Suppressor macrophage (primary cell): ENCODE measurements around the gene TOR1AIP2.

Experiments
- DNase-seq, 4 experiments: peaks; one replicate each; pipeline ENCODE4 v3.0.0-alpha.2; 2020 to 2022

TOR1AIP2 gene

DNA sequence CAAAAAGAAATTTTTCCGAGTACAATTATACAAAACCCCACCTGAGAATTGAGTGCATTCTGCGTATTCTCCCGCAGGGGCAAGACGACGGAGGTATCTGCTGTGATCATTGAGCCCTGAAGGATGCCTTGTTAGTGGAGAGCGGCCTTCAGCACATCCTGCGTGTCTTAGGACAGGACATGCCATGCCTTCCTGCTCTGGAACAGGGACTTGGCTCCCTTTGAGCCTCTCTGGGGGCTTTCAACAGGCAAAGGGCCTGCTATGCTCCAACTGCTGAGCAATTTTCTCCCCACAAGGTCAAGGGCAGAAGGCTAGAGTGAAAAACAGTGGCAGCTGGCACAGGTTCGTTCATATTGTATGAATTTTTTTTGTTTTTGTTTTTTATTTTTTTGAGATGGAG lies 52.4 kb downstream of the TOR1AIP2 start:
- DNase-seq, result no peak

DNA sequence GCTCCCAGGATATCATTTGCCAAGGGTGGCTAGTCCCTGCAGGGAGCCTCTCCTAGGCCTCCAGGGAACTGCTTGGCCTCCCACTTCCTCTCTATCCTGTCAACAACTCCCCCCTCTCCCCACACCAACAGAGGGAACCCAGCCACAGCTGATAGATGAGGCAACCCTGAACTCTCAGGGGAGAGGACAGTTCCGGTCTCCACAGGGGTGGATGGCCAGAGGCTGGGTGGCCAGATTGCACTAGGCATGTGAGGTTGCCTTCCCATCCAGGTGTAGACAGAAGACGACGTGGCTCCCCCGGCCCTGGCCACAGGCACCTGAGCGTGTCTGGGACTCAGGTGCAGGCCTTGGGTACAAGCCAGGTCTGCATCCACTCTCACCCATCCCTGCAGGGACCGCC lies 53.3 kb downstream of the TOR1AIP2 start:
- peak; percentile 11 to 57 (median 47) for DNase-seq

DNA sequence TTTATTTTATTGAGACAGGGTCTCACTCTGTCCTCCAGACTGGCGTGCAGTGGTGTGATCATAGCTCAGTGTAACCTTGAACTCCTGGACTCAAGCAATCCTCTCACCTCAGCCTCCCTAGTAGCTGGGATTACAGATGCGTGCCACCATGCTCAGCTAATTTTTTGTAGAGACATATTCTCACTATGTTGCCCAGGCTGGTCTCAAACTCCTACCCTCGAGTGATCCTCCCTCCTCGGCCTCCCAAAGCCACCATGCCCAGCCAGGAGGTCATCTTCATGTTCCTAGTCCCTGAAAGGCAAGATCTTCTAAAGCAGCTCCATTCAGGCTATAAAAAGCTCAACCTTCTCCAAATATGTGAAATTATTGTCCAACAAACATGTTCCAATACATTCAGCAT lies 53.9 kb downstream of the TOR1AIP2 start:
- no peak for DNase-seq

DNA sequence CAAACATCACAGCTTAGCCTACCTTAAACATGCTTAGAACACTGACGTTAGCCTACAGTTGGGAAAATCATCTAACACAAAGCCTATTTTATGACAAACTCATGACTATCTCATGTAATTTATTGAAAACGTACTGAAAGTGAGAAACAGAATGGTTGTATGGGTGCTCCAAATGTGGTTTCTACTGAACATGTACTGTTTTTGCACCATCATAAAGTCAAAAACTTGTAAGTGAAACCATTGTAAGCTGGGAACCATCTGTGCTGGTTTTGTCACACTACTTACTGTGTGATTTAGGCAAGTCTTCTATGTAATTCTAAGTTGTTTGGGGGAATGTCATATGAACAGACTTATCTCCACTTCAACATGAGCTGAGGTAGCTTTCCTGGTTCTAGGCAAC lies 55.5 kb downstream of the TOR1AIP2 start:
- DNase-seq, result no peak

DNA sequence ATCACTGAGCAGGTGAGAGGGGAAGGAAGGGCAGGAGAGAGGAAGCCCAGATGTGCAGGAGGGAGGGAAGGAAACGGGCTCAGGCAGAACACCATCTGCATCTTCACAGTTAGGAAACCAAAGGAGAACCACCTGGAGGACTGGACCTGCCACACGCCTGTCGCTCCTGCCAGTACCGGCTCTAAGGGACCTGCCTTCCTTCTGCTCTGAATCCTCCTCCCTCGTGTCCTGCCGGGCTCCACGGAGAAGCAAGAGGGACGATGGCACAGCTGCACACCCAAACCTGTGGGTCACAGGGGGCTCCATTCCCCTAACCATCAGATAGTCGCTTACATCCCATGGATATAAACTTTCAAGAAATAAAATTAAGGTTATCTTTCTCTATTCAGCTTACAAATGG lies 56.1 kb downstream of the TOR1AIP2 start:
- DNase-seq, result no peak

DNA sequence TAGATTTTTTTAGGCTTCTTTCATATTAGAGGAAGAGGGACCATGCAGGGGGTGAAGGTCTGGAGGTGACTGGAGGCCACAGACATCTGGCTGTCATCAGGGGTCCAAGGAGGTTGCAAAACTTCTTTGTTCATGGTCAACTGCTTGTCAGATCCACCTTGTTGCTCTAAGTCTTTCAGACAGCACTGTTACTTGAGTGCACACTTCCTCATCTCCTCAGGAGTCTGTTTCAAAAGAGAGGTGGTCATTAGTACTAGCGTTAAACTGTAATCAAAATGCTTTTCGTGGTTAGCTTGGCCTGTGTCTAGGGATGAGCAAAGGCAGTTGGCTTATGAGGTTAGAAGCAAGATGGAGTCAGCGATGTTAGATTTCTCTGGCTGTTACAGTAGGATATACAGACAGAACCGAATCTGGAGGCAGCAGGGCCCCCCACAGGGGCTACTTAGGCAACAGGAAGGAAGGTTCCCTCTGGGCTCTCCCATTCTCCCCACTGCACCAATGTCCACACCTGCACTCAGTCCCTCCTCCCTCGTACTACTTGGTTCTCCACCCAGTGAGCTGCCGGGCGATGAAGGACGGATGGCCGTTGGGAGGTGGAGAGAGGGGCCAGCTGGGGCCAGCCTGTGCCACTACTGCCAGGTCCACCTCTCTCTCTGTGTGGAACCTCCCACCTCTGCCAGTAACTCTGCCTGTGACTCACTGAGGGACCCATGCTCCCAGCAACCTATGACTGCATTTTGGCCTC lies 57.2 kb downstream of the TOR1AIP2 start:
- no peak for DNase-seq

DNA sequence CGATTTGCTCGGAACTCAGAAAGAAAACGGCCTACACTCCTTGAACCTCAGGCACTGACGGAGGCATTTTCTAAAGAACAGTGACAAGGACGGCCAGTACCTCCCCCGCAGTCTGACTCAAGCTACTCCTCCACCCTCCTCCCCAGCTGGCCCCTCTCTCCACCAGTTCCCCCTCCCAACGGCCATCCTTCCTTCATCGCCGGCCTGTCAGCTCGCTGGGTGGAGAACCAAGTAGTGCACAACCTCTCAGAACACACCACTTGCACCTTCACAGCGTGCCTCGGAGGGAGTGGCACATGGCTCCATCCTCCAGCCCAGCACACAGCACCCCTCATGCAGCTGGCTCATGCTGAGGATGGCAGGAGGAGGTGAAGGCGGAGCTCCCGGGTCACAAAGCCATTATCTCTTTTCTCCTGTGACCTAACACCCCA lies 58.8 kb downstream of the TOR1AIP2 start:
- no peak for DNase-seq

DNA sequence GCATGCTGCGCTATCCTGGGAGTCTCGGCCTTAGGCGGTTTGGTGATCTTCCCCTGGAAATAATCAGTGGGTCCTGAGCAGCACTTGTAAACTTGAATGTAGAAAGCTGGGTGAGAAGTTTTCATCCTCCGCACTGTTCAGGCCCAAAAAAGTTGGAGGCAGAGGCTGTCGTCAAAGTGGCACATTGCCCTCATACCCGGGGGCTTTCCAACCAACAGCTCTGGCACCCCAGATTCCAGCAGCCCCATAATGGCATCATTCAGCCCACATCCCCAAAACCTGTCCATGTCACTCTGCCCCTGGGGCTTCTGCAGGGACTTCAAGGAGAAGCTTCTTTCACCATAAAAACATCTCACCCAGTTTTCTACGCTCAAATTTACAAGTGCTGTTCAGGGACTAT lies 59.3 kb downstream of the TOR1AIP2 start:
- DNase-seq, result no peak

DNA sequence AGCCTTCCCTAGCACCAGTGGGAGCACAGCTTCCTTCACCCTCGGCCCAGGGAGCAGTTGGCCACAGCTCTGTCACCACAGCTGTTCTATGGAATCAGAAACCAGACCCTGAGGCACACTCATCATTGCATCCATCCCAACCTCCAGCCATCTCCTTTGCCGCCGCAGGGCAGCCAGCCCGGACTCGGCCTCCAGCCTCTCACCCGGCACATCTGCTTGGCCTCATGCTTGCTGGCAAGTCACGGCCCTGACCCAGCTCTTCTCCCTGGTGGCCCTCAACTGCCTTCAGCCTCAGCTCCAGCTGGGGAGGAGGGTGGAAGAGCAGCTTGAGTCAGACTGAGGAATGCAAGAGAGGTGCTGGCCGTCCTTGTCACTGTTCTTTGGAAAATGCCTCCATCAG lies 59.8 kb downstream of the TOR1AIP2 start:
- no peak for DNase-seq

DNA sequence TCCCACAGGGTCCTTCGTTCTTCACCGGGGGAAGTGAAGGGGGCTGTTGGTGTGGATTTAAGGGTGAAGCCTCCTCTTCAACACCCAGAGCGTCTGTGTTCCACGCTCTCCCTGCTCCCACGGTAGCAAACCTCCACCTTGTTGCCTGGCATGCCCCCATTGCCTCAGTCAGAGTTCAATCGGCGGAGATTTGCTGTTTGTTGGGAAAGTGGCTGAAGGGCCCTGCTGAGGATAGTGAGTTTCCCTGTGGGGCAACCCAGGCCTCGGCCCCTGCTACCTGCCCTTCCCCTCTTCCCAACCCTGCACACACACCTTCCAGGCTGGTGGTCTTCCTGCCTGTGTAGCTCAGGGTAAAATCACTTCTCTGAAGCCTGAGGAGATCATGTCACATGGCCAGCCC lies 60.5 kb downstream of the TOR1AIP2 start:
- no peak for DNase-seq

DNA sequence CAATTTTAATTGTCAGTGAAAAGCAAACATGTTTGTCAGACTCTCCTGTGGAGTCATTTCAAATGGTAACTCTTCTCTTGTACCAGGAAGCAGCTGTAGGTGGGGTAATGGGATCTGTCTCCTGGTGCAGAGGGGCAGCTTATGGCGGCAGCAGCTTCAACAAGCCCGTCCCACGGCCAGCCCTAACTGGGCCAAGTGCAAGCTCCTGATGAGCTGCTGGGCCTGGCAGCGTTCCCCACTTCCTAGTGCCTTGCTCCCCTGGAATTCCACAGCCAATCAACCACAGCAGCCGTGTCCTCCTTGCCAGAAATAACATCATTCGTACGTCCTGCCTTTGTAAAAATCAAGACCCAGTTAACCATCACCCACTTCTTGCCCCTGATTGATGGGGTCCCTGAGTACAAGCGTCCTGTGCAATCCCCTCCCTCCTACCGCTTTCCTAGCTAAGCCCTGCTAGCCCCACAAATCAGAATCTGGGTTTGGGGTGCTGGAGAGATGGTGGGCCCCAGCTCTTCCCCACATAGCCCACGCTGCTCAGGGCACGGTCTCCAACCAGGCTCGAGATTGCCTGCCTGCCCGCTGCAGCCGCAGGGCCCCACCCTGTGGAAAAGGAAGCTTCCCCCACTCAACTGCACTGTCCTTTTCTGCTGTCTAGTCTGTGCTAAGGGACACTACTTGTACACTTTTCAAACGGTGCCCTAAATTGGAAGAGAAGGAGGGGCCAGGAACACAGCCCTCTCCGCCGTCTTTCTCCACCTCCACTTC lies 61.2 kb downstream of the TOR1AIP2 start:
- DNase-seq, result no peak

DNA sequence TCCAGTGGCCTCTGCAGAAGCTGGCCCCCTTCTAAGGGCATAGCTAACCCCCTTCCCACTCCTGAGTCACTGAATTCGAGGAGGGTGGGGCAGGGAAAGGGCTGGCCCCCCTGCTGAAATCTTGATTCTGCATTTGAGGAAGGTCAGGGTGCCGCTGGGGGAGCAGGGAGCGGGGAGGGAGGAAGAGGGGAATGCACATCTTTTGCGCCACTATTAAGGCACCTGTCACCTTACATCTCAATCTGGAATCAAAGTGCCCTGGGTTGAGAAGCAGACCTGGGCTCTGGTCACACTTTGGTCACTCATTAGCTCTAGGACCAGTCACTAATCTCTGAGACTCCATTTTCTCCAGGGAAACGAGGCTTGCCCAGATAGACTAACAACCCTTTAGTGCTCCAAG lies 62.0 kb downstream of the TOR1AIP2 start:
- DNase-seq, result no peak

DNA sequence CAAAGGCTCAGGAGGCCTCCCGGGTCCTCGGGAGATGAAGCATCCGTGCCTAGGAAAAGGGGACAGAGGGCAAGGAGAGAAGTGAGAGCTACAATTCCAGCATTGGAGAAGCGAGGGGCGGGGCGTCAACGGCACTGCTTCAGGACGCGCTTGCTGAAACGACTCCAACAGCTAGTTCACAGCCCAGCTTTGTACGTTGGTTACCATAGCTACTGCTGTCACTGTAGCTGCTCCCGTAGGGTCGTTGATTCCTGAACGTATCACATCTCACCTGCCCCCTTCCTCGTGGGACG lies 63.1 kb downstream of the TOR1AIP2 start:
- DNase-seq, result no peak

DNA sequence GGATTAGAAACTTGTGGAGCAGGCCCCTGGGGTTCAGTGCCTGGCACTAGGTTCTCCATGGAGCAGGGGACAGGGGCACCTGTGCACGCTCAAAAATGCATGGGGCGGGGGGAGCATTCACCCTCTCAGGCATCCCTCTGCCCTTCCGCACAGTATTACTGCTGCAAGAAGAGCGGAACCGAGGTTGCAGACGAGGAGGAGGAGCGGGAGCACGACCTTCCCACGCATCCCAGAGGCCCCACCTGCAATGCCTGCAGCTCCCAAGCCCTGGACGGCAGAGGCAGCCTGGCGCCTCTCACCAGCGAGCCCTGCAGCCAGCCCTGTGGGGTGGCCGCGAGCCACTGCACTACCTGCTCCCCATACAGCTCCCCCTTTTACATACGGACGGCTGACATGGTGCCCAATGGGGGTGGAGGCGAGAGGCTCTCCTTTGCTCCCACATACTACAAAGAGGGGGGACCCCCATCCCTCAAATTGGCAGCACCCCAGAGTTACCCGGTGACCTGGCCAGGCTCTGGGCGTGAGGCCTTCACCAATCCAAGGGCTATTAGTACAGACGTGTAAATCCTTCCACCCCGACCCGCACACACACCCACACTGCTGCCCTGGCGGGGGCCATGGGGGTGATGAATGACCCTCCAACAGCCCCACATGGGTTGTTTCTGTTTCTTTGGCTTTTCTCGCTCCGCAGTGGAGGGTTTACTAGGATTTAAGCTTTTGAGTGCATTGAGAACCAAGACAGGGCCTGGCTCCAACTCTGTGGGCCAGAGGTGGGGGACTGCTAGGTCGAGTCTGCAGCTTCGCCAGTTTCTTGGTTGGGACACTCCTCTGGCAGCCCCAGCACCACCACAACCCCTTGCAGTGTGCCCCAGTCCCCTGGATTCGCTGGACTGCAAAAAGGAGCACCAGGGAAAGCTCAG lies 63.7 kb downstream of the TOR1AIP2 start:
- no peak for DNase-seq

DNA sequence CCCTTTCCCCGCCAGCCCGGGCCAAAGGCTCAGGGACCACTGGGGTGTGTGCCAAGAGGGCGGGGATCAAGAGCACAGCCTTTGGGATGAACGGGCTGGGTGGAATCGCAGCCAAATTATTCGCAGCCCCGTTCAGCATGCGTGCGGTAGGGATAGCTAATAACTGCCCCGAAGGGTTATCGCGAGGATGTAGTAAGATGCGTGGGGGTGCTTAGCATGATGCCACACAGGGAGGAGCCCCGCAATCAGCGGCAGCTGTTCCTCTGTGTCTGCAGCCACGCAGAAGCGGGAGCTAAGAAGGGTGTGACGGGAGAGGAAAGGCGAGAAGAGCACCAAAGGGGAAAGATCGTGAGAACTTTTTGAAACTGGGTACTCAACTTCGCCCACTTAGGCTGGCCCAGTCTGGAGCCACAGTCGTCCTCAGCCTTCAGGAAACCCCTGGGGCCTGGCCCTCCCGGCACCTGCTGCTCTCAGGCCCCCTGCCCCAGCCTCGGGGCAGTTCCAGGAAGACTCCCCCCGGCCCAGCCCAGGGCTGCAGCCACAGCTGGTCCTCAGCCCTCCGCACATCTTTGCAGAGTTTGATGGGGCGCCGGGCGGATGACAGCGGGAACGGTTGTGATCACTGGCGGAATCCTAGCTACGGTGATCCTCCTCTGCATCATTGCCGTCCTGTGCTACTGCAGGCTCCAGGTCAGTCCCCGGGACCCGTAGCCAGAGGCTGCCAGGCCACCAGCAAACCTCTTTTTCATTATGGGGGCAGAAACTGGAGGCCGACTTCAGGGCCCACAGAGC lies 64.9 kb downstream of the TOR1AIP2 start:
- DNase-seq, result no peak

DNA sequence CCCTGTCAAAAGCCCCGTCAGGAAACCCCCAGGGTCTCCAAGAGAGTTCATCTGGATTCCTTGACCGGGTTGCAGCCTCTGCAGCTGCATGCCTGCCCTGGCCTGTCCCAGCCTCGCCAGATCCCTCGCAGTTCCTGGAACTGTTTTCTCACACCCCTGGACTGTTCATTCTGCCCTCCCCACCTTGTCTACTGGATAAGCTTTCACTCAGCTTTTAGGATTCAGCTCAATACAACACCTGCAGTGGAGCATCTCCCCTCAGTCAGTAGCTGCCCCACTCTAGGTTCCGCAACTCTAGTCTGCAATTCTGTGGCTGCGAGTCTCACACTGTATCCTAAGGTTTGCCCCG lies 67.3 kb downstream of the TOR1AIP2 start:
- no peak for DNase-seq

DNA sequence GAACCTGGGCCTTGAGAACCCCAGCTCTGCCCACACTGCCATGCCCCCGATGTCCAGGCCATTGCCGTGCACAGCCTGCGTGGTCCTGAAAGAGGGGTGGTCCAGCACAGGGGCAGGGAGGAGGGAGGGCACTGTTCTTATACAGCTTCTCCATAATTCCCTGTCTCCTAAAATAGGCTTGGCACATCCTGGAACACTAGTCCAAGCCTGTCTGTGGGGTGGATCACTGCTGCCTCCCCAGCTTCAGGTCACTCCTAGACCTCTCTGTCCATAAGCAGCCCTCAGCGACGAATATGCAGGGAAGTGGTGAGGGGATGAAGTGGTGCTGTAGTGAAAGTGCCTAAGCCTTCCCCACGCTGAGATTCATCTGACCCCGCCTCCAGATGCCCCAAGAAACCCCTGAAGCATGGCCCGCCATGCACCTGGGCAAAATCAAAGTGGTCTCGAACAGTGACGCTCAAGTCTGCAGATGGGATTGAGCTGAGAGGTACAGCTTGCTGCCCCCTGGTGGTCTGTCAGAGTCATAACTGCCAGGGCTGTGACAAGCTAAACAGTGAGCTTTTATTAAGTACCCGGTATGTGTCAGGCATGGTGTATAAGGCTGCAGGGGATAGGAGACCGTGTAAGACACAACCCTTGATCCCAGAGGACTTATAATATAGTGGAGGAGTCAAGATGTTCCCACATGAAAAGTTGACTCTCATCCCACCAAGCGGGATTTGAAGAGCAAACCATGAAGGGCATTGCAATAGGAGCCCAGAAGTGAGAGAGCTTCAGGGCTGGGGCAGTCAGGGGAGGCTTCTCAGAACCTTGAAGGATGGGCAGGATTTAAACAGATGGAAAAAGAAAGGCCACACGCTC lies 67.9 kb downstream of the TOR1AIP2 start:
- DNase-seq, result peak; percentile 69 to 82 (median 77)

DNA sequence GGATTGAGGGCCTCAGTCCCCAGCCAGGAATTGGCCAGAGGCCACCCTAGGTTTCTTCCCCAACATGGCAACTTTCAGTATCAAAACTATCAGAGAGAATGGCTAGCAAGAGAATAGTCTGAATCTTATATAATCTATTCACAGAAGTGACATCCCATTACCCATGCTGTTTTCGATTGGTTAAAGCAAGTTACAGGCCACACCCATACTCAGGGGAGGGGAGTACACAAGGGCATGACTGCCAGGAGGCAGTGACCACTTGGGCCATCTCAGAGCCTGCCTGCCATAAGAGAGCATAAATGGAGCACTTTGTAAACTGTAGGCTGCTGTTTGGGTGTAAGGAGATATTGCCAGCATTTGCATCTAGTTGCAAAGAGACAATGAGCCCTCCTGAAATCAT lies 69.1 kb downstream of the TOR1AIP2 start:
- peak in 1 of 4 experiments; percentile 8 for DNase-seq

DNA sequence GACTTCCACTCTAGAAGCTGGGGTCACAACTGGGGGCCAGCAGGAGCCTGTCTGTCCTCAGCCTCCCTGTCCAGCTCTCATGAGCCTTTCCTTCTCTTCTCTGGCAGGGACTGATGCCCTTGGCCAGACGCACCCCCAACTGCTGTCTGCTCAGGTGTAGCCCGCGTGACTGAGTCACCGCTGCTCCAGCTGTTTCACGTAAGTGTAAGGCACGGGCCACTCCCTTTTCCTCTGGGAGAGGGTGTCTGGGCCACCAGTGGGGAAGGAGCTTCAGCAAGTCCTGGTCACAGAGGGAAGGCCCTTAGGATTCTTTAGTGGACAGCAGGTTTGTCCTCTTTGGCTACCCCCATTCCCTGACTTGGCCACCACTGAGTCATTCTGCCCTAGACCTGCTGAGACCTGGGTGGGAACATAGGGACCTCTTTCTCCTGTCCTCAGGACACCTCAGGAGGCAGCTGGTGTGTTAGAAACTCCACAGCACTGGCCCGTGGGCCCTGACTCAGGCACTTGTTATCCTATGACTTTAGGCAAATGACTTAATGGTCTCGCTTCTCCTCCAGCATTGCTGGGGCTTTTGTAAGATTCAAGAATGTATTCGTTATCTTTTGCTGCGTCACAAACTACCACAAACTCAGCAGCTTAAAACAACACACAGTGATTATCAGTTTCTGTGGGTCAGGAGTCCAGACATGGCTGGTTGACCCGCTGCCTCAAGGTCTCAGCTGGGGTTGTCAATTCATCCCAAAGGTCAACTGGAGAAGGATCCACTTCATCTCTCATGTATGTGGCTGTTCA lies 69.7 kb downstream of the TOR1AIP2 start:
- DNase-seq, result no peak

DNA sequence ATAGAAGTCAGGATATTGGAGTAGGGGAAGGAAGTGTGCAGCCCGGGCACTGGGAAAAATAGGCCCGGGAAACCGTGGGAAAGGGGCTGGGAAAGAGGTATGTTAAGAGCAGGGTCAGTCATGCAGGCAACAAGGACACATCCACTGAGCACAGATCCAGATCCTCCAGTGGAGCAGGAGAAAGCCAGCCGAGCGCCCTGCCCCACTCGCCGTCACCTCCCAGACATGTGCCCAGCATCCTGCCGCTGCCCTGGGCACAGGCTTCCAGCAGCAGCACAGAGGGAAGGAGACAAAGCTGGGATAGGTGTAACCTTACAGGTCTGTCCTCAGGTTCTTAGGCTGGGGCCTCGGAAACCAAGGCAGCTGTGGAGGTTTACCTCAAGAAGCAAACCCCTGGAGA lies 70.3 kb downstream of the TOR1AIP2 start:
- DNase-seq, result no peak

DNA sequence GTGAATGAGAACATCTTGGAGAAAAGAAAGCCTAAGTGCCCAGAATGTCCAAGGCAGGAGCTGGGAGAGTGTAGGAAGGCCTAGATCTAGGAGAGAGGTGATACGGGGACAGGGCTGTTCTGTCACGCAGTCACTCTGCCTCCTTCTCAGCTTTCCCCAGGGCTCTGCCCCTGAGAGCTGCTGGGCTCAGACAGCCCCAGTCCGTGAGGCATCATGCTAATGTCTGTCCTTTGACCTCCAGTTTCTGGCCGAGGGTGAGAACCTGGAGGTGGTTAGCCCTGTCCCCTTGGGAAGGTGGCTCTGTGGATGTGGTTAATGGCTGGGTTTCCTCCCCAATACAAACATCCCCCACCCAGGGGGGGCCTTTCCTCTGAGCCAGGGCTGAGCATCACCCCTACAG lies 71.3 kb downstream of the TOR1AIP2 start:
- no peak for DNase-seq
